ENCODE measurements around the gene MIOS.

The MIOS gene

DNA sequence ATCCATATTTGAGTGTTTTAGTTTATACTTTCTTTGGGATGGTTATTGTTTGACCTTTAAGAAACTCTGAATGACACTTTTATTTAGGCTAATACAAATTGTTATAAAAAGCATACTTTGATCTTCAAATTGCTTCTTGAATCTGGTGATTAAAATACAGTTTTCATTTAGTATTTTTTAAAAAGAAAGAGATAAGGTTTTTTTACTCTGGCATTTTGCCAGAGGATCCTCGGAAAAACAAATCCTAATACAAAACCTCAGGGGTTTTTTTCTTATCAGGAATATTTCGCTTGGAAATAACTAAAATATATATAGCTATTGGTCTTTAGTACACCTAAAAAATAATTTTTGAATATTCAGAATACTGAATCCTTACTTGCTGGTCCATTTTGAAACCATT, 17.0 kb downstream of the MIOS start:
- no peak for DNase-seq (ENCODE audit: low read depth in 2 of 2)

GRCh38 chr7:7584653-7585052, 18.0 kb downstream of the MIOS start:
- DNase-seq (ENCODE audit: low read depth in 2 of 2) = no peak

GRCh38 chr7:7585241-7585928, 18.7 kb downstream of the MIOS start:
- DNase-seq (ENCODE audit: low read depth in 2 of 2) = no peak

GRCh38 chr7:7595451-7595850, 28.8 kb downstream of the MIOS start:
- no peak for DNase-seq (ENCODE audit: low read depth in 2 of 2)

DNA sequence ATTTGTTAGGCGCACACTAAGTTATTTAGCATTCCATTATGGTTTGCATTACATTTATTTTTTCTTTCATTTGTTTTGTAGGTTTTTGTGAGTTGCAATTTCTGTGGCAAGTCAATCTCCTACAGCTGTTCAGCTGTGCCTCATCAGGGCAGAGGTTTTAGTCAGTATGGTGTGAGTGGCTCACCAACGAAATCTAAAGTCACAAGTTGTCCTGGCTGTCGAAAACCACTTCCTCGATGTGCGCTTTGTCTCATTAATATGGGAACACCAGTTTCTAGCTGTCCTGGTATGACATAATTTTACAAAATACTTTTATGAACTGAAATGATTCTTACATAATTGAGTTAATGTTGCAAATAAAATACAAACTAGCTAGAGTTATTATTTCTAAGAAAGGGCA, 29.5 kb downstream of the MIOS start:
- no peak for DNase-seq (ENCODE audit: low read depth in 2 of 2)

- DNase-seq (ENCODE audit: low read depth in 2 of 2) = no peak
Measured at GRCh38 chr7:7607010-7607409, 40.3 kb downstream of the MIOS start.

- DNase-seq (ENCODE audit: low read depth in 2 of 2) = no peak
Measured at GRCh38 chr7:7609330-7609729, 42.6 kb downstream of the MIOS start.

GRCh38 chr7:7612519-7612918, 45.8 kb downstream of the MIOS start:
- DNase-seq (ENCODE audit: low read depth in 2 of 2) = no peak

GRCh38 chr7:7613210-7613609, 46.5 kb downstream of the MIOS start:
- DNase-seq (ENCODE audit: low read depth in 2 of 2) = no peak

DNA sequence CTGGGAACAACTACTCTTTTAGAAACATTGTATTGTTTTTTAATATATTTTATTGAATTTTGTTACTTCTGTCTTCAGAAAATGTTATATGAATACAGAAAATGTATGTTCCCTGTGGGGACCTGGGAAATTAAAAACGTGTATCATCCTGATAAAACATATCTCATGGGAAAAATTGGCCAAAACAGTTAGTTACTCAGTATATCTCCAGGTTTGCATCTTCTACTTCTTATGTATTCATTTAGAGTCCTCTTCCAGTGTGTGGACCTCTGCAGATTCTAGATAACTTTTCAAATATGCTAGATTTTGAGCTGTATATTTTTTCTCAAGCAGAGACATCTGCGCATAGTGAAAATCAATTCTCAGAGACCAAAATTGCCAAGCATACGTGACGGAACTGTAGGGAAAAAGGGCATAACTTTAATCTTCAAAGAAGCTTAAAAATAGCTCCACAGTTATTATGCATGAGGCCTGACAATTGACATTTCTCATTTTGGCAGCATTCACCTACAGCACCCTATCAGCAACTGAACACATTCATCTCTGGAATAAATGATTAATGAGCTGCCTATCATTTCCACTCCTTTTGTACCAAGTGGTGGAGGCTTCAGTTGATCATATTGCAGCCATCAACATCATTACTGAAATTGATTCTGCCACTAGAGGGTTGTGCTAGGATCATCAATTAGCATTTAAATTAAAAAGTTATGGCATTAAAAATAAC, 47.5 kb downstream of the MIOS start:
- no peak for DNase-seq (ENCODE audit: low read depth in 2 of 2)

GRCh38 chr7:7617550-7617949, 50.9 kb downstream of the MIOS start:
- DNase-seq (ENCODE audit: low read depth in 2 of 2) = no peak

GRCh38 chr7:7618410-7618809, 51.7 kb downstream of the MIOS start:
- no peak for DNase-seq (ENCODE audit: low read depth in 2 of 2)

DNA sequence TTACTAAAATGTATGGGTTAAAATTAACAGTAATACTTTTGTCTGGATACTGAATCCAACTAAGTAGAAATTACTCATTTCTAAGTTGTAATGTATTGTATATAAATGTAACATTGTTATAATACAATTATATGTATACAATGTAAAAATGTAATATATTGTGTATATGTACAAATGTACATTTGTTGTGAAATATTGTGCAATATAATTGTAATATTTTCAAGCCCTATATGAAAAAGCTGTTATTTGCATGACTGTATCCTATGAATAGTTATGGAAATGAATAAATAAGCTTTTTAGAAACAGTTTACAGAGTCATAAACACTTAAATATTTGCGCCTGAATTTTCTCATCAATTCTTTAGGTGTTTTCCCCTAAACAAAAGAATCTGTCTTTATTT, 53.6 kb downstream of the MIOS start:
- no peak for DNase-seq (ENCODE audit: low read depth in 2 of 2)

- DNase-seq (ENCODE audit: low read depth in 2 of 2) = no peak
Measured at GRCh38 chr7:7620644-7621210, 54.0 kb downstream of the MIOS start.

GRCh38 chr7:7628476-7628875, 61.8 kb downstream of the MIOS start:
- DNase-seq (ENCODE audit: low read depth in 2 of 2) = no peak

DNA sequence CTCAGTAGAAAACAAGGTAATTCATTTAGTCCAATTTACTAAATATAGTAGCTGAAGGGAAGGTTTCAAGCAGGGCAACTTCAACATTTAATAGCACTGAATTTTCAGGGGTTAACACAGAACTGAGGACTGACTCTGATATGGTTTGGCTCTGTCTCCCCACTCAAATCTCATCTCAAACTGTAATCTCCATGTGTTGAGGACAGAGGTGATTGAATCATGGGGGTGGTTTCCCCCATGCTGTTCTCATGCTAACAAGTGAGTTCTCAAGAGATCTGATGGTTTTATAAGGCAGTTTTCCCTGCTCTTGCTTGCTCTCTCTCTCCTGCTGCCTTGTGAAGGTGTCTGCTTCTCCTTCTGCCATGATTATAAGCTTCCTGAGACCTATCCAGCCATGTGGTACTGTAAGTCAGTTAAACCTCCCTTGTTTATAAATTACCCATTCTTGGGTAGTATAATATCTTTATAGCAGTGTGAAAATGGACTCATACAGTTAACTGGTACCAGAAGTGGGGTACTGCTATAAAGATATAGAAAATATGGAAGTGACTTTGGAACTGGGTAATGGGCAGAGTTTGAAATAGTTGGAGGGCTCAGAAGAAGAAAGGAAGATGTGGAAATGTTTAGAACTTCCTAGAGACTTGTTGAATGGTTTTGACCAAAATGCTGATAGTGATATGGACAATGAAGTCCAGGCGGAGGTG, 64.1 kb downstream of the MIOS start:
- no peak for DNase-seq (ENCODE audit: low read depth in 2 of 2)

DNA sequence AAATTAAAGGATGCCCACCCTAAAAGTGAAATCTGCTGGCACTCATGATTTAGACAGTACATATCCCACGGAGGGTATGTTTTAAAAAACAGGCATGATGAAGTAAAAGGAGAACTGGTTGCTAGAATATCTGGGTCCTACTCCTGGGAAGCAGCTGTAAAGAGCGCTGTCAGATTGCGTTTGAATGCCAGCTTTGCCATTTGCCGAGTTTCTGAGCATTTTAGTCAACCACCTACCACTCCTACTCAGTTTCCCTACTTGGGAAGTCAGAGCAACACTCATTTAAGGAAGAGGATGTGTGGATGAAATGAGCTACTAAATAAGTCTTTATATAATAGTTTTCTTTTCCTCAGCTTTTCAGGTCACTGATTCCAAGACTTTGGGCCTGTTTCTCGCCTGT, 72.7 kb downstream of the MIOS start:
- no peak for DNase-seq (ENCODE audit: low read depth in 2 of 2)

- DNase-seq (ENCODE audit: low read depth in 2 of 2) = peak in 1 of 2 donors; percentile 32
Measured at GRCh38 chr7:7639847-7640220, 73.2 kb downstream of the MIOS start.

- DNase-seq (ENCODE audit: low read depth in 2 of 2) = peak; percentile 96 to 98
Measured at GRCh38 chr7:7640221-7641128, 73.8 kb downstream of the MIOS start, which contains the start of gene UMAD1. Gene UMAD1, plus strand, starts transcription at chr7:7640752. Its CDS starts 32,620 bp downstream, at chr7:7673372.

GRCh38 chr7:7641129-7641663, 74.5 kb downstream of the MIOS start:
- no peak for DNase-seq (ENCODE audit: low read depth in 2 of 2)

GRCh38 chr7:7642081-7642480, 75.4 kb downstream of the MIOS start:
- no peak for DNase-seq (ENCODE audit: low read depth in 2 of 2)

Data from stimulated activated CD8-positive, alpha-beta memory T cell treated with anti-CD3 and anti-CD28 coated beads, Interleukin-15, amount 100 ng/mL, for 4 hours (primary cell).